GM23338 (cell line): Measurements from ENCODE around the gene SAFB.
A peak's percentile ranks its signal among the peaks of the same experiment; 100 is the strongest.

Experiments
- CREB1 ChIP-seq: fragments of 250-450 bp; sonication (Bioruptor Pico); IDR thresholded peaks from 2 replicates; pipeline ENCODE4 v1.5.0; 2020; ENCODE audit warnings: low read depth, mild to moderate bottlenecking, moderate library complexity
- CTCF ChIP-seq, 2 experiments: fragments of 200-600 bp in 1 of 2; sonication (generic) in 1 of 2; conservative IDR thresholded peaks; 2 replicates each; pipeline versions ENCODE4 v1.5.1 to v1.6.1; 2016 to 2017; ENCODE audit warnings: antibody characterized with exemption in 2 of 2, low read depth in 2 of 2, mild to moderate bottlenecking in 2 of 2, moderate library complexity in 1 of 2
- EZH2 ChIP-seq: fragments of 200-600 bp; sonication (generic); IDR thresholded peaks from one replicate; pipeline ENCODE4 v1.8.0; 2017; ENCODE audit warnings: antibody characterized with exemption, mild to moderate bottlenecking, low read depth; ENCODE audit not compliant: unreplicated experiment
- EZH2phosphoT487 ChIP-seq: fragments of 200-600 bp; sonication (generic); IDR thresholded peaks from one replicate; pipeline ENCODE4 v1.8.1; 2018; ENCODE audit warnings: antibody characterized with exemption; ENCODE audit not compliant: unreplicated experiment
- POLR2AphosphoS5 ChIP-seq: IDR thresholded peaks from 2 replicates; pipeline ENCODE4 v1.6.1; 2016; ENCODE audit warnings: antibody characterized with exemption, low read depth

GRCh38 chr19:5627395-5627904 is 4.6 kb downstream of the SAFB start:
- TF ChIP-seq CTCF (conservative IDR thresholded peaks at IDR 0.05; ENCODE audit: low read depth in 2 of 2), result no peak
- no peak for TF ChIP-seq EZH2
- no peak for TF ChIP-seq EZH2phosphoT487
- TF ChIP-seq POLR2AphosphoS5, result peak; percentile 16; the same call in 1 of the 2 replicates
- TF ChIP-seq CREB1 (CRISPR knock-in tag), result no peak
